ENCODE results near the gene KRTDAP. TPM values are rescaled to one million over a fixed set of nuclear protein-coding genes. Genes with fewer than 3 reads are reported as not detected.

Gene KRTDAP
- total RNA-seq, 1 experiment from 2014 or later: not detected

GRCh38 chr19:35512831-35513627, 22.8 kb upstream of the KRTDAP start:
- no peak for DNase-seq (ENCODE audit: low spot score)

- no peak for DNase-seq (ENCODE audit: low spot score)
Measured at GRCh38 chr19:35511337-35511736, 21.1 kb upstream of the KRTDAP start.

GRCh38 chr19:35510626-35510964, 20.3 kb upstream of the KRTDAP start:
- DNase-seq (ENCODE audit: low spot score): no peak

- peak; percentile 93 for DNase-seq (ENCODE audit: low spot score)
Measured at GRCh38 chr19:35509861-35510625, 19.8 kb upstream of the KRTDAP start.

GRCh38 chr19:35509018-35509652, 18.9 kb upstream of the KRTDAP start:
- peak; percentile 61 for DNase-seq (ENCODE audit: low spot score)

GRCh38 chr19:35508129-35508528, 17.9 kb upstream of the KRTDAP start:
- DNase-seq (ENCODE audit: low spot score): no peak

GRCh38 chr19:35507561-35507960, 17.3 kb upstream of the KRTDAP start:
- DNase-seq (ENCODE audit: low spot score): no peak

- DNase-seq (ENCODE audit: low spot score): no peak
Measured at GRCh38 chr19:35506011-35506410, 15.7 kb upstream of the KRTDAP start.

GRCh38 chr19:35502751-35503150, 12.5 kb upstream of the KRTDAP start:
- DNase-seq (ENCODE audit: low spot score): no peak

- no peak for DNase-seq (ENCODE audit: low spot score)
Measured at GRCh38 chr19:35501684-35502083, 11.4 kb upstream of the KRTDAP start.

- DNase-seq (ENCODE audit: low spot score): no peak
Measured at GRCh38 chr19:35500611-35501010, 10.3 kb upstream of the KRTDAP start.

- DNase-seq (ENCODE audit: low spot score): no peak
Measured at GRCh38 chr19:35498984-35499527, 8.8 kb upstream of the KRTDAP start.

GRCh38 chr19:35498220-35498619, 8.0 kb upstream of the KRTDAP start:
- no peak for DNase-seq (ENCODE audit: low spot score)

- no peak for DNase-seq (ENCODE audit: low spot score)
Measured at GRCh38 chr19:35497406-35497805, 7.1 kb upstream of the KRTDAP start.

- peak; percentile 66 for DNase-seq (ENCODE audit: low spot score)
Measured at GRCh38 chr19:35495107-35496064, 5.1 kb upstream of the KRTDAP start.

- DNase-seq (ENCODE audit: low spot score): no peak
Measured at GRCh38 chr19:35493971-35494370, 3.7 kb upstream of the KRTDAP start.

GRCh38 chr19:35491836-35492360, 1.6 kb upstream of the KRTDAP start:
- DNase-seq (ENCODE audit: low spot score): no peak

GRCh38 chr19:35488677-35489076, 1.6 kb downstream of the KRTDAP start:
- no peak for DNase-seq (ENCODE audit: low spot score)

GRCh38 chr19:35487656-35488182, 2.5 kb downstream of the KRTDAP start:
- DNase-seq (ENCODE audit: low spot score): no peak

- no peak for DNase-seq (ENCODE audit: low spot score)
Measured at GRCh38 chr19:35486268-35486708, 4.0 kb downstream of the KRTDAP start.

All from HT-29 (cell line).